H9 (cell line): ENCODE measurements around the gene MCHR2. TPM values are rescaled to one million over a fixed set of nuclear protein-coding genes. Genes with fewer than 3 reads are reported as not detected.

ENCODE experiments used
- DNase-seq: peaks from one replicate; pipeline ENCODE4 v3.0.0-alpha.2; 2017
- H2AFZ ChIP-seq: one replicate; pipeline ENCODE4 v1.6.1; 2013; ENCODE audit warnings: mild to moderate bottlenecking, low read length, control low read depth, moderate library complexity
- H2AK5ac ChIP-seq: 2 replicates; pipeline ENCODE4 v1.6.1; 2013; ENCODE audit warnings: low read length, control low read depth, mixed read lengths; ENCODE audit not compliant: insufficient read length
- H2BK120ac ChIP-seq: one replicate; pipeline ENCODE4 v1.6.1; 2013; ENCODE audit warnings: low read depth, mild to moderate bottlenecking, low read length, control low read depth, inconsistent platforms; ENCODE audit not compliant: poor library complexity, severe bottlenecking
- H2BK12ac ChIP-seq: 2 replicates; pipeline ENCODE4 v1.6.1; 2013; ENCODE audit warnings: low read length, control low read depth, mixed read lengths, low read depth; ENCODE audit not compliant: insufficient read length
- H2BK15ac ChIP-seq: 2 replicates; pipeline ENCODE4 v1.6.1; 2013; ENCODE audit warnings: low read depth, low read length, control low read depth
- H2BK20ac ChIP-seq: one replicate; pipeline ENCODE4 v1.6.1; 2013; ENCODE audit warnings: low read depth, mild to moderate bottlenecking, low read length, control low read depth, inconsistent platforms; ENCODE audit not compliant: poor library complexity, severe bottlenecking
- H2BK5ac ChIP-seq: 2 replicates; pipeline ENCODE4 v1.6.1; 2013; ENCODE audit warnings: low read length, control low read depth, mixed read lengths; ENCODE audit not compliant: insufficient read length
- H3K14ac ChIP-seq: 2 replicates; pipeline ENCODE4 v1.6.1; 2013; ENCODE audit warnings: low read length, control low read depth; ENCODE audit not compliant: insufficient read depth
- H3K18ac ChIP-seq: 2 replicates; pipeline ENCODE4 v1.6.1; 2013; ENCODE audit warnings: low read depth, mild to moderate bottlenecking, mixed read lengths, low read length, control low read depth; ENCODE audit not compliant: insufficient read length
- H3K23ac ChIP-seq: 2 replicates; pipeline ENCODE4 v1.6.1; 2013; ENCODE audit warnings: low read length, control low read depth, mixed read lengths, low read depth; ENCODE audit not compliant: insufficient read length
- H3K23me2 ChIP-seq: 2 replicates; pipeline ENCODE4 v1.6.1; 2013; ENCODE audit warnings: low read depth, mild to moderate bottlenecking, mixed read lengths, low read length, control low read depth; ENCODE audit not compliant: insufficient read length, poor library complexity, severe bottlenecking
- H3K27ac ChIP-seq: 2 replicates; pipeline ENCODE4 v1.5.1; 2013; ENCODE audit warnings: low read length, control low read depth, mixed read lengths, low read depth; ENCODE audit not compliant: insufficient read length
- H3K27me3 ChIP-seq: 2 replicates; pipeline ENCODE4 v1.6.1; 2013; ENCODE audit warnings: low read length, control low read depth, inconsistent platforms; ENCODE audit not compliant: insufficient read depth
- H3K4ac ChIP-seq: 2 replicates; pipeline ENCODE4 v1.6.1; 2013; ENCODE audit warnings: low read depth, mild to moderate bottlenecking, control low read depth, inconsistent platforms, low read length, moderate library complexity
- H3K4me1 ChIP-seq: 2 replicates; pipeline ENCODE4 v1.6.1; 2013; ENCODE audit warnings: low read length, control low read depth, inconsistent platforms; ENCODE audit not compliant: insufficient read depth
- H3K4me2 ChIP-seq: 2 replicates; pipeline ENCODE4 v1.6.1; 2013; ENCODE audit warnings: low read length, control low read depth, mixed read lengths; ENCODE audit not compliant: insufficient read length, insufficient read depth
- H3K56ac ChIP-seq: 2 replicates; pipeline ENCODE4 v1.6.1; 2013; ENCODE audit warnings: low read depth, mild to moderate bottlenecking, mixed read lengths, low read length, control low read depth; ENCODE audit not compliant: insufficient read length
- H3K79me1 ChIP-seq: 2 replicates; pipeline ENCODE4 v1.6.1; 2013; ENCODE audit warnings: low read depth, mild to moderate bottlenecking, moderate library complexity, low read length, control low read depth, inconsistent platforms; ENCODE audit not compliant: insufficient read depth, poor library complexity, severe bottlenecking
- H3K79me2 ChIP-seq: 2 replicates; pipeline ENCODE4 v1.6.1; 2013; ENCODE audit warnings: low read length, control low read depth, inconsistent platforms; ENCODE audit not compliant: insufficient read depth
- H3K9ac ChIP-seq: 2 replicates; pipeline ENCODE4 v1.6.1; 2013; ENCODE audit warnings: low read length, control low read depth, mixed read lengths; ENCODE audit not compliant: insufficient read length; ENCODE audit errors: extremely low read depth
- H3K9me3 ChIP-seq: one replicate; pipeline ENCODE4 v1.6.1; 2013; ENCODE audit warnings: low read depth, low read length, inconsistent platforms; ENCODE audit not compliant: control insufficient read depth
- H3T11ph ChIP-seq: one replicate; pipeline ENCODE4 v1.6.1; 2013; ENCODE audit warnings: mild to moderate bottlenecking, low read length, control low read depth, inconsistent platforms
- H4K20me1 ChIP-seq: one replicate; pipeline ENCODE4 v1.6.1; 2013; ENCODE audit not compliant: control insufficient read depth, insufficient read length, insufficient read depth
- H4K5ac ChIP-seq: 2 replicates; pipeline ENCODE4 v1.6.1; 2013; ENCODE audit warnings: low read depth, mild to moderate bottlenecking, mixed read lengths, low read length, control low read depth; ENCODE audit not compliant: insufficient read length
- H4K8ac ChIP-seq: replicated peaks from 2 replicates; pipeline ENCODE4 v1.6.1; 2013; ENCODE audit warnings: low read length, control low read depth, mixed read lengths, low read depth; ENCODE audit not compliant: insufficient read length
- H4K91ac ChIP-seq: 2 replicates; pipeline ENCODE4 v1.6.1; 2013; ENCODE audit warnings: low read depth, mild to moderate bottlenecking, moderate library complexity, mixed read lengths, low read length, control low read depth; ENCODE audit not compliant: insufficient read length
- H3K27ac Mint-ChIP-seq, 3 experiments: 2 replicates in 2 of 3; 3 replicates in 1 of 3; pipeline ENCODE4 v1.8.0; 2020 to 2021; ENCODE audit warnings: mixed read lengths in 3 of 3, mild to moderate bottlenecking in 1 of 3, moderate library complexity in 1 of 3
- H3K27me3 Mint-ChIP-seq: 2 replicates; pipeline ENCODE4 v1.8.0; 2021; ENCODE audit warnings: low read depth, mild to moderate bottlenecking, moderate library complexity, mixed read lengths
- H3K36me3 Mint-ChIP-seq, 3 experiments: 2 replicates in 2 of 3; 3 replicates in 1 of 3; pipeline ENCODE4 v1.8.0; 2020 to 2021; ENCODE audit warnings: low read depth in 3 of 3, mixed read lengths in 3 of 3; ENCODE audit not compliant: insufficient read depth in 1 of 3
- H3K4me1 Mint-ChIP-seq, 2 experiments: 2 replicates each; pipeline ENCODE4 v1.8.0; 2020; ENCODE audit warnings: mixed read lengths in 2 of 2
- H3K4me3 Mint-ChIP-seq, 2 experiments: 2 replicates in 1 of 2; 3 replicates in 1 of 2; pipeline ENCODE4 v1.8.0; 2020 to 2021; ENCODE audit warnings: mild to moderate bottlenecking in 2 of 2, mixed read lengths in 2 of 2, moderate library complexity in 1 of 2
- H3K9me3 Mint-ChIP-seq, 2 experiments: 2 replicates in 1 of 2; 3 replicates in 1 of 2; pipeline ENCODE4 v1.8.0; 2020; ENCODE audit warnings: mild to moderate bottlenecking in 2 of 2, mixed read lengths in 2 of 2, moderate library complexity in 1 of 2
- WGBS: extraction: QIAGEN DNeasy Blood & Tissue Kit; methylation state at CpG from one replicate; pipeline ENCODE4 v1.1.7; 2013; ENCODE audit warnings: missing lambda C conversion rate, low lambda C conversion rate, mixed read lengths; ENCODE audit not compliant: insufficient read length; ENCODE audit errors: extremely low coverage; 5-methylcytosine and 5-hydroxymethylcytosine counted together
- total RNA-seq: library from RNA; stranded (reverse); gene quantifications from 2 replicates; pipeline ENCODE4 v1.2.1, GENCODE V29; 2021
- TF ChIP-seq, protein P1 (sequence below): fragments of 200-600 bp; sonication (generic); conservative IDR thresholded peaks from 3 replicates; pipeline ENCODE4 v1.8.0; 2021; ENCODE audit warnings: antibody characterized with exemption, mild to moderate bottlenecking

MCHR2 gene
- total RNA-seq, 1 experiment from 2014 or later, result not detected

DNA sequence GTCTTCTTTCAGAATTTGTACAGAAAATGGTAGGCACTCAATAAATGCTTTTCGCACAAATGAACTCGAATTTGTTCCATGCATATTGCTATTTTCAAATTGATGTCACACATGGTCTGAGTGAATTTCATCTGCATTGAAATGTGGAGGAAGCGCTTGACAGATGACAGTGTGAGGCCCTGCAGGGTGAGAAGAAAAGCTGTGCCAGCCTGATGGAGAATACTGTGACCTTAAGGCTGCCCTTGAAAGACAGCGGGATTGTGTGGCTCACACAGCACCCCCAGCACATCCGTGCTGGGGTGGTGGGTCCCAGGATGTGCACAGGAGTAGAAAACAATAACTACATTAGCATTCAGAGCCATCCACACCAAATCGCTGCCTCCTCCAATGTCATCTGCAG, 14.8 kb upstream of the MCHR2 start:
- no peak overlapping the region for H4K91ac ChIP-seq
- H3K23me2 ChIP-seq, result no peaks in the 10 kb centered on the region
- no peaks in the 10 kb centered on the region for H3K9me3 ChIP-seq
- H3K27me3 ChIP-seq, result no peaks in the 10 kb centered on the region
- no peaks in the 10 kb centered on the region for H3K36me3 Mint-ChIP-seq
- no peak overlapping the region for H3K56ac ChIP-seq
- TF ChIP-seq, protein P1, sequence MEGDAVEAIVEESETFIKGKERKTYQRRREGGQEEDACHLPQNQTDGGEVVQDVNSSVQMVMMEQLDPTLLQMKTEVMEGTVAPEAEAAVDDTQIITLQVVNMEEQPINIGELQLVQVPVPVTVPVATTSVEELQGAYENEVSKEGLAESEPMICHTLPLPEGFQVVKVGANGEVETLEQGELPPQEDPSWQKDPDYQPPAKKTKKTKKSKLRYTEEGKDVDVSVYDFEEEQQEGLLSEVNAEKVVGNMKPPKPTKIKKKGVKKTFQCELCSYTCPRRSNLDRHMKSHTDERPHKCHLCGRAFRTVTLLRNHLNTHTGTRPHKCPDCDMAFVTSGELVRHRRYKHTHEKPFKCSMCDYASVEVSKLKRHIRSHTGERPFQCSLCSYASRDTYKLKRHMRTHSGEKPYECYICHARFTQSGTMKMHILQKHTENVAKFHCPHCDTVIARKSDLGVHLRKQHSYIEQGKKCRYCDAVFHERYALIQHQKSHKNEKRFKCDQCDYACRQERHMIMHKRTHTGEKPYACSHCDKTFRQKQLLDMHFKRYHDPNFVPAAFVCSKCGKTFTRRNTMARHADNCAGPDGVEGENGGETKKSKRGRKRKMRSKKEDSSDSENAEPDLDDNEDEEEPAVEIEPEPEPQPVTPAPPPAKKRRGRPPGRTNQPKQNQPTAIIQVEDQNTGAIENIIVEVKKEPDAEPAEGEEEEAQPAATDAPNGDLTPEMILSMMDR, result no peak
- H2BK12ac ChIP-seq, result no peak overlapping the region
- no peaks in the 10 kb centered on the region for H3K4me1 ChIP-seq
- no peak overlapping the region for H4K8ac ChIP-seq
- no peak overlapping the region for H4K5ac ChIP-seq
- H3K27me3 Mint-ChIP-seq, result peaks cover 2% of the 10 kb centered on the region; the same call in 1 of the 2 replicates
- H3K23ac ChIP-seq, result no peak overlapping the region
- no peaks in the 10 kb centered on the region for H3K79me1 ChIP-seq
- peaks cover 5 to 13% of the 10 kb centered on the region in 2 experiments; a peak in 3 of 4 replicates for H3K4me1 Mint-ChIP-seq
- no peak overlapping the region for H3K4ac ChIP-seq
- H3K27ac ChIP-seq, result no peak overlapping the region
- no peak overlapping the region for H3K14ac ChIP-seq
- no peak overlapping the region for H3K9ac ChIP-seq
- H2BK5ac ChIP-seq, result no peak overlapping the region
- no peak overlapping the region for H3K18ac ChIP-seq
- H3K79me2 ChIP-seq, result no peaks in the 10 kb centered on the region
- no peak overlapping the region for H2BK20ac ChIP-seq
- no peaks in the 10 kb centered on the region for H3K9me3 Mint-ChIP-seq
- no peak overlapping the region for H3K4me3 Mint-ChIP-seq
- DNase-seq, result no peak
- H3K27ac Mint-ChIP-seq, result no peak overlapping the region
- H2BK15ac ChIP-seq, result no peak overlapping the region
- H4K20me1 ChIP-seq, result no peaks in the 10 kb centered on the region
- WGBS, result no CpG with 5 or more reads among the region's 6 CpGs
- no peak overlapping the region for H3T11ph ChIP-seq
- no peak overlapping the region for H2BK120ac ChIP-seq
- H3K4me2 ChIP-seq, result no peak overlapping the region
- no peak overlapping the region for H2AFZ ChIP-seq
- H2AK5ac ChIP-seq, result no peak overlapping the region
